ENCODE results near the gene SLC35G2.

GRCh38 chr3:136836511-136837156 lies 17.7 kb downstream of the SLC35G2 start:
- no peak for TF ChIP-seq PBX3 (IDR thresholded peaks at IDR 0.05)
- no peak for TF ChIP-seq CHD4 (IDR thresholded peaks at IDR 0.05; ENCODE audit: borderline replicate concordance)
